Stimulated activated CD8-positive, alpha-beta memory T cell treated with anti-CD3 and anti-CD28 coated beads, Interleukin-4, amount 100 ng/mL, for 24 hours (primary cell): ENCODE data around the gene SNX30.
A peak's percentile ranks its signal among the peaks of the same experiment; 100 is the strongest.
"Not testable (repeated sequence)": the region's sequence is repeated elsewhere in the genome, so short reads cannot be mapped to it uniquely, and the experiment has no call there.

Experiments
- DNase-seq: peaks from one replicate; pipeline ENCODE4 v3.0.0-alpha.2; 2020; ENCODE audit warnings: low read depth

Gene SNX30

GRCh38 chr9:112750016-112750763, at the start of gene SNX30:
SNX30 (plus strand) TSS chr9:112750760; CDS start chr9:112751002, 242 bp downstream.
- peak; percentile 61 for DNase-seq

- DNase-seq, result no peak
These were observed 47.3 kb upstream of the SNX30 start for GRCh38 chr9:112703304-112703703.

- no peak for DNase-seq
These were observed 44.7 kb upstream of the SNX30 start for GRCh38 chr9:112705768-112706427.

GRCh38 chr9:112711050-112711689, 39.4 kb upstream of the SNX30 start:
- DNase-seq, result no peak

- no peak for DNase-seq
These were observed 37.9 kb upstream of the SNX30 start for GRCh38 chr9:112712678-112713077.

- peak; percentile 97 for DNase-seq
These were observed 32.8 kb upstream of the SNX30 start, which contains the start of gene INIP for GRCh38 chr9:112717661-112718331. INIP (minus strand) TSS chr9:112718117; CDS start chr9:112716485, 1,632 bp downstream.

- no peak for DNase-seq
These were observed 31.3 kb upstream of the SNX30 start for GRCh38 chr9:112719241-112719691.

GRCh38 chr9:112719696-112720095, 30.9 kb upstream of the SNX30 start:
- no peak for DNase-seq

GRCh38 chr9:112720113-112720780, 30.3 kb upstream of the SNX30 start:
- no peak for DNase-seq

GRCh38 chr9:112722749-112723148, 27.8 kb upstream of the SNX30 start:
- DNase-seq, result not testable (repeated sequence)

GRCh38 chr9:112725961-112726360, 24.6 kb upstream of the SNX30 start:
- DNase-seq, result no peak

- DNase-seq, result no peak
These were observed 24.1 kb upstream of the SNX30 start for GRCh38 chr9:112726428-112726827.

- no peak for DNase-seq
These were observed 22.2 kb upstream of the SNX30 start for GRCh38 chr9:112728401-112728800.

GRCh38 chr9:112731971-112732370, 18.6 kb upstream of the SNX30 start:
- no peak for DNase-seq

- no peak for DNase-seq
These were observed 15.7 kb upstream of the SNX30 start for GRCh38 chr9:112734892-112735291.

GRCh38 chr9:112743216-112743836, 7.2 kb upstream of the SNX30 start:
- no peak for DNase-seq

- no peak for DNase-seq
These were observed 6.4 kb upstream of the SNX30 start for GRCh38 chr9:112744177-112744576.

GRCh38 chr9:112747094-112747493, 3.5 kb upstream of the SNX30 start:
- DNase-seq, result no peak

- DNase-seq, result no peak
These were observed 150 bp downstream of the SNX30 start for GRCh38 chr9:112750764-112751055.

GRCh38 chr9:112751056-112751795, 666 bp downstream of the SNX30 start:
- peak; percentile 5 for DNase-seq
